HUES48 (cell line): Measurements from ENCODE around the gene C15orf62.

Experiments
- H3K27ac ChIP-seq: one replicate; pipeline ENCODE4 v1.7.0; 2013; ENCODE audit warnings: low read depth, low read length, inconsistent platforms
- H3K27me3 ChIP-seq: 2 replicates; pipeline ENCODE4 v1.6.1; 2013; ENCODE audit warnings: mild to moderate bottlenecking, low read length; ENCODE audit not compliant: control insufficient read depth, insufficient read depth
- H3K36me3 ChIP-seq: 2 replicates; pipeline ENCODE4 v1.6.1; 2013; ENCODE audit warnings: low read length; ENCODE audit not compliant: control insufficient read depth, insufficient read depth
- H3K4me1 ChIP-seq: 2 replicates; pipeline ENCODE4 v1.6.1; 2013; ENCODE audit warnings: mild to moderate bottlenecking, low read length; ENCODE audit not compliant: control insufficient read depth, insufficient read depth
- H3K4me3 ChIP-seq: 2 replicates; pipeline ENCODE4 v1.5.1; 2013; ENCODE audit warnings: mild to moderate bottlenecking, low read depth, low read length
- H3K9ac ChIP-seq: 2 replicates; pipeline ENCODE4 v1.6.1; 2013; ENCODE audit warnings: mild to moderate bottlenecking, low read depth, low read length, moderate library complexity
- H3K9me3 ChIP-seq: 2 replicates; pipeline ENCODE4 v1.6.1; 2013; ENCODE audit warnings: low read length; ENCODE audit not compliant: control insufficient read depth, insufficient read depth

Gene C15orf62

GRCh38 chr15:40756938-40757337, 12.8 kb upstream of the C15orf62 start:
- no peak overlapping the region for H3K4me3 ChIP-seq
- H3K9ac ChIP-seq, result no peak overlapping the region
- H3K36me3 ChIP-seq, result peaks cover 3% of the 10 kb centered on the region; the same call in 1 of the 2 replicates
- H3K4me1 ChIP-seq, result peaks cover 5% of the 10 kb centered on the region; the same call in 1 of the 2 replicates
- no peaks in the 10 kb centered on the region for H3K9me3 ChIP-seq
- H3K27me3 ChIP-seq, result no peaks in the 10 kb centered on the region
- H3K27ac ChIP-seq, result no peak overlapping the region

GRCh38 chr15:40759961-40760360, 9.8 kb upstream of the C15orf62 start:
- no peak overlapping the region for H3K27ac ChIP-seq
- H3K4me1 ChIP-seq, result peaks cover 10% of the 10 kb centered on the region
- 0 out of 2 replicates have a peak, but pooled peaks cover 3% of the 10 kb centered on the region for H3K27me3 ChIP-seq
- H3K9ac ChIP-seq, result no peak overlapping the region
- no peaks in the 10 kb centered on the region for H3K9me3 ChIP-seq
- H3K4me3 ChIP-seq, result no peak overlapping the region
- H3K36me3 ChIP-seq, result no peaks in the 10 kb centered on the region

GRCh38 chr15:40762919-40763800, 6.6 kb upstream of the C15orf62 start:
- Histone ChIP-seq H3K27me3 (0 out of 2 replicates have a peak, but pooled peaks cover 3% of the 10 kb centered on the region), H3K4me1 (peaks cover 28% of the 10 kb centered on the region), H3K9ac (0 out of 2 replicates have a peak overlapping the region, but pooled peaks have one; percentile 28), H3K9me3 (no peaks in the 10 kb centered on the region), H3K4me3 (peak overlapping the region; percentile 76), H3K36me3 (peaks cover 4% of the 10 kb centered on the region), H3K27ac (peak overlapping the region; percentile 68)

GRCh38 chr15:40763801-40764628, 5.8 kb upstream of the C15orf62 start, which contains the start of gene GCHFR:
Gene GCHFR, plus strand, starts transcription at chr15:40764068. Its CDS starts 113 bp downstream, at chr15:40764181.
- Histone ChIP-seq H3K27me3 (0 out of 2 replicates have a peak, but pooled peaks cover 3% of the 10 kb centered on the region), H3K4me3 (peak within 1 kb of the TSS; percentile 76), H3K9ac (peak within 1 kb of the TSS; percentile 61), H3K4me1 (peaks cover 28% of the 10 kb centered on the region), H3K9me3 (no peaks in the 10 kb centered on the region), H3K36me3 (peaks cover 4% of the 10 kb centered on the region), H3K27ac (peak within 1 kb of the TSS; percentile 68)

- H3K36me3 ChIP-seq, result peaks cover 4% of the 10 kb centered on the region
- peak overlapping the region; percentile 76 for H3K4me3 ChIP-seq
- H3K27me3 ChIP-seq, result 0 out of 2 replicates have a peak, but pooled peaks cover 3% of the 10 kb centered on the region
- H3K27ac ChIP-seq, result peak overlapping the region; percentile 56
- H3K9ac ChIP-seq, result peak overlapping the region; percentile 61
- H3K4me1 ChIP-seq, result peaks cover 28% of the 10 kb centered on the region
- H3K9me3 ChIP-seq, result no peaks in the 10 kb centered on the region
Observed at GRCh38 chr15:40764629-40765103, 5.1 kb upstream of the C15orf62 start.

- Histone ChIP-seq H3K36me3 (peaks cover 4% of the 10 kb centered on the region), H3K4me1 (peaks cover 28% of the 10 kb centered on the region), H3K4me3 (no peak overlapping the region), H3K9me3 (no peaks in the 10 kb centered on the region), H3K27me3 (0 out of 2 replicates have a peak, but pooled peaks cover 3% of the 10 kb centered on the region), H3K27ac (peak overlapping the region; percentile 56), H3K9ac (no peak overlapping the region)
Observed at GRCh38 chr15:40766194-40766815, 3.5 kb upstream of the C15orf62 start.

- Histone ChIP-seq H3K36me3 (peaks cover 6% of the 10 kb centered on the region), H3K27ac (peak overlapping the region; percentile 11), H3K9ac (no peak overlapping the region), H3K27me3 (0 out of 2 replicates have a peak, but pooled peaks cover 3% of the 10 kb centered on the region), H3K4me3 (no peak overlapping the region), H3K4me1 (peaks cover 28% of the 10 kb centered on the region), H3K9me3 (no peaks in the 10 kb centered on the region)
Observed at GRCh38 chr15:40766906-40767837, 2.6 kb upstream of the C15orf62 start.

GRCh38 chr15:40767838-40768500, 1.8 kb upstream of the C15orf62 start:
- Histone ChIP-seq H3K9ac (no peak overlapping the region), H3K27ac (no peak overlapping the region), H3K4me1 (peaks cover 28% of the 10 kb centered on the region)

GRCh38 chr15:40768521-40769273, 1.1 kb upstream of the C15orf62 start:
- Histone ChIP-seq H3K4me1 (peaks cover 28% of the 10 kb centered on the region), H3K27me3 (no peaks in the 10 kb centered on the region), H3K27ac (no peak overlapping the region), H3K4me3 (no peak overlapping the region), H3K9ac (no peak overlapping the region), H3K36me3 (peaks cover 19% of the 10 kb centered on the region), H3K9me3 (no peaks in the 10 kb centered on the region)

More at GRCh38 chr15:40767838-40768500, 1.8 kb upstream of the C15orf62 start:
- H3K27me3 ChIP-seq, result no peaks in the 10 kb centered on the region
- peaks cover 11% of the 10 kb centered on the region for H3K36me3 ChIP-seq
- no peak overlapping the region for H3K4me3 ChIP-seq
- no peaks in the 10 kb centered on the region for H3K9me3 ChIP-seq
